K562 (cell line): Measurements from ENCODE around the gene ISYNA1.

Source experiments
- CAMTA2 ChIP-seq: fragments of 250-450 bp; sonication (Bioruptor Pico); conservative IDR thresholded peaks from 2 replicates; pipeline ENCODE4 v1.5.1; 2022
- SIX5 ChIP-seq, 2 experiments: IDR thresholded peaks; 2 replicates each; pipeline ENCODE4 v1.6.1; 2011; ENCODE audit warnings: low read length in 2 of 2, borderline replicate concordance in 1 of 2, low read depth in 1 of 2, mild to moderate bottlenecking in 1 of 2, moderate library complexity in 1 of 2; ENCODE audit not compliant: insufficient read depth in 1 of 2
- SRSF3 ChIP-seq: fragments of 200-400 bp; formaldehyde crosslinking; IDR thresholded peaks from 2 replicates; pipeline ENCODE4 v1.6.1; 2016; ENCODE audit warnings: mild to moderate bottlenecking, low read length, moderate library complexity; ENCODE audit not compliant: insufficient read depth
- TF ChIP-seq, protein P1 (sequence below), 2 experiments: fragments of 450-650 bp in 1 of 2; sonication (generic) in 1 of 2; formaldehyde crosslinking in 1 of 2; IDR thresholded peaks in 1 of 2; conservative IDR thresholded peaks in 1 of 2; 2 replicates each; pipeline versions ENCODE4 v1.6.1 to v1.8.1; 2016 to 2023; ENCODE audit warnings: mild to moderate bottlenecking in 2 of 2, moderate library complexity in 2 of 2, inconsistent platforms in 1 of 2, missing genetic modification reagents in 1 of 2
- TF ChIP-seq, protein P2 (sequence below), 2 experiments: fragments of 450-650 bp in 1 of 2; sonication (generic) in 1 of 2; formaldehyde crosslinking in 1 of 2; IDR thresholded peaks; 2 replicates each; pipeline versions ENCODE4 v1.7.1 to v1.9.0; 2016 to 2022; ENCODE audit warnings: inconsistent platforms in 1 of 2, mild to moderate bottlenecking in 1 of 2, missing genetic modification reagents in 1 of 2

DNA sequence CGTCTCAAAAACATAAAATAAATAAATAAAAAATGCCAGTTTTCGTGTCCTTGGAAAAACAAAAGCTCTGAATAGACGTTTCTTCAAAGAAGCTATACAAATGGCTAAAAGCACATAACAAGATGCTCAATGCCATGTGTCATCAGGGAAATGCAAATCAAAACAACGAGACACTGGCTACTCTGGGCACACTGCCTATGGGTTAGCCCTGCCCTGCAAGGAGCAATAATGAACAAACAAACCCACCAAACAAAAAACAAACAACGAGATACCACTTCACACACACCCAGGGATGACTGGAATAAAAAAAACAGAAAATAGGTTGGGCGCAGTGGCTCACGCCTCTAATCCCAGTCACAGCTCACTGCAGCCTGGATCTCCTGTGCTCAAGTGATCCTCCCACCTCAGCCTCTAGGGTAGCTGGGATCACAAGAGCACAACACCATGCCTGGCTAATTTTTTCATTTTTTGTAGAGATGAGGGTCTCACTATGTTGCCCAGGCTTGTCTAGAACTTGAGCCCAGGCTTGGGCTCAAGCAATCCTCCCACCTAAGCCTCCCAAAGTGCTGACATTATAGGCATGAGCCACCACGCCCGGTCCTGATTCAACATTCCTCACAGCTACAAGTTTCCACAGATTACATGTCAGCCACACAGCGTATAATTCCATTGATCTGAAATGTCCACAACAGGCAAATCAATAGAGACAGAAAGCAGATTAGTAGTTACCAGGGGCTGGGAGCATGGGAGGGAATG, 15.5 kb upstream of the ISYNA1 start:
- TF ChIP-seq CAMTA2, result no peak
- TF ChIP-seq SIX5 (IDR thresholded peaks at IDR 0.05; ENCODE audit: borderline replicate concordance in 1 of 2, insufficient read depth in 1 of 2, low read depth in 1 of 2, low read length in 2 of 2), result no peak
- TF ChIP-seq, protein P1, sequence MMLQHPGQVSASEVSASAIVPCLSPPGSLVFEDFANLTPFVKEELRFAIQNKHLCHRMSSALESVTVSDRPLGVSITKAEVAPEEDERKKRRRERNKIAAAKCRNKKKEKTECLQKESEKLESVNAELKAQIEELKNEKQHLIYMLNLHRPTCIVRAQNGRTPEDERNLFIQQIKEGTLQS (IDR thresholded peaks at IDR 0.05), result no peak
- TF ChIP-seq, protein P1 (CRISPR knock-in tag; conservative IDR thresholded peaks at IDR 0.05), result no peak
- TF ChIP-seq, protein P2, sequence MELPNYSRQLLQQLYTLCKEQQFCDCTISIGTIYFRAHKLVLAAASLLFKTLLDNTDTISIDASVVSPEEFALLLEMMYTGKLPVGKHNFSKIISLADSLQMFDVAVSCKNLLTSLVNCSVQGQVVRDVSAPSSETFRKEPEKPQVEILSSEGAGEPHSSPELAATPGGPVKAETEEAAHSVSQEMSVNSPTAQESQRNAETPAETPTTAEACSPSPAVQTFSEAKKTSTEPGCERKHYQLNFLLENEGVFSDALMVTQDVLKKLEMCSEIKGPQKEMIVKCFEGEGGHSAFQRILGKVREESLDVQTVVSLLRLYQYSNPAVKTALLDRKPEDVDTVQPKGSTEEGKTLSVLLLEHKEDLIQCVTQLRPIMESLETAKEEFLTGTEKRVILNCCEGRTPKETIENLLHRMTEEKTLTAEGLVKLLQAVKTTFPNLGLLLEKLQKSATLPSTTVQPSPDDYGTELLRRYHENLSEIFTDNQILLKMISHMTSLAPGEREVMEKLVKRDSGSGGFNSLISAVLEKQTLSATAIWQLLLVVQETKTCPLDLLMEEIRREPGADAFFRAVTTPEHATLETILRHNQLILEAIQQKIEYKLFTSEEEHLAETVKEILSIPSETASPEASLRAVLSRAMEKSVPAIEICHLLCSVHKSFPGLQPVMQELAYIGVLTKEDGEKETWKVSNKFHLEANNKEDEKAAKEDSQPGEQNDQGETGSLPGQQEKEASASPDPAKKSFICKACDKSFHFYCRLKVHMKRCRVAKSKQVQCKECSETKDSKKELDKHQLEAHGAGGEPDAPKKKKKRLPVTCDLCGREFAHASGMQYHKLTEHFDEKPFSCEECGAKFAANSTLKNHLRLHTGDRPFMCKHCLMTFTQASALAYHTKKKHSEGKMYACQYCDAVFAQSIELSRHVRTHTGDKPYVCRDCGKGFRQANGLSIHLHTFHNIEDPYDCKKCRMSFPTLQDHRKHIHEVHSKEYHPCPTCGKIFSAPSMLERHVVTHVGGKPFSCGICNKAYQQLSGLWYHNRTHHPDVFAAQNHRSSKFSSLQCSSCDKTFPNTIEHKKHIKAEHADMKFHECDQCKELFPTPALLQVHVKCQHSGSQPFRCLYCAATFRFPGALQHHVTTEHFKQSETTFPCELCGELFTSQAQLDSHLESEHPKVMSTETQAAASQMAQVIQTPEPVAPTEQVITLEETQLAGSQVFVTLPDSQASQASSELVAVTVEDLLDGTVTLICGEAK (IDR thresholded peaks at IDR 0.05), result no peak
- TF ChIP-seq, protein P2 (CRISPR knock-in tag; IDR thresholded peaks at IDR 0.05), result no peak
- no peak for TF ChIP-seq SRSF3
